ENCODE data around the gene C19orf38.
"Not testable (repeated sequence)": the region's sequence is repeated elsewhere in the genome, so short reads cannot be mapped to it uniquely, and the experiment has no call there.

Gene C19orf38

DNA sequence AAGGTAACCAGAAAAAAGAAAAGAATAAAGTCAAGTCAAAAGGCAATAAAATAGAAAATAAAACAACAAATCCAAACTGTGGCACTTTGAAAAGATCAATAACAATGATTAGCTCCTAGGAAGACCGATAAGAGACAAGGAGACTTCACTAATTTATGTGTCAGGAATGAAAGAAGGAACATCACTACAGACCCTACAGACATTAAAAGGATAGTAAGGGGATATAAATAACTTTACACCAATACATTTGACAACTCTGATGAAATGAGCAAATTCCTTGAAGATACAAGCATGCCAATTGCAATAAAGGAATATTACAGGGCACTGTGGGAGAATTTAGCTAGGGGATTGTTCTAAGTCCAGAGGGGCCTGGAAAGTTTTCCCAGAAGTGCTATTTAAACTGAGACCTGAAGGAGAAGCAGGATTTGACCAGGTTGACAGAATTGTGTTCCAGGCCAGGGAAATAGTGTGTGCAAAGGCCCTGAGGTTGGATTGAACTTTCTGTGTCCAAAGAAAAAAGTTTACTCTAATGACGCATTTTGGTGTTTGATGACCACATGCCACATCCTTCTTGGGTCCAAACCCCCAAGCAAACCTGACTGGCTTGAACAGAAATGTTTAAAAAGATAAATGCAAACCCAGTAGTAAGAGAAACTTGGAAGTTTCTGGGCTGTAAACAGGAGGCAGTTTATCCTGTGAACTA is 1.6 kb upstream of the C19orf38 start:
- in situ Hi-C loops (cut with MboI; ENCODE audit: low sequenced_read_pairs): no loop called here

DNA sequence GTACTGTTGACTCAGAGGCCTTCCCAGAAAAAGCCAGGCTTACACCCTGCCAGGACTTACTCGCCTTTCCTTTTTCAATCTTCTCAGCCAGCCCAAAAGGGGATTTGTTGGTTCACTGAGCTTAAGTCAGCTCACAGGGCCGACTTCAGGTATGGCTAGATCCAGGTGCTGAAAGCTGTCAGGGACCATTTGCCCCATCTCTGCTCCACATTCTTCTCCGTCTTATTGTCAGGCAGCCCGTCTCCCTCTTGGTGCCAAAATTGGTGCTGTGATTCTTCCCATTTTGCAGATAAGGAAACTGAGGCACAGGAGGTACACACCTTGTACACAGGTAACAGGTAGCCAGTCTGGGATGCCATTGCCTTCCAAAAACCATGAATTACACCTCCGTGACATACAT is 2.4 kb downstream of the C19orf38 start:
- in situ Hi-C loops (cut with MboI; ENCODE audit: low sequenced_read_pairs): no loop called here

DNA sequence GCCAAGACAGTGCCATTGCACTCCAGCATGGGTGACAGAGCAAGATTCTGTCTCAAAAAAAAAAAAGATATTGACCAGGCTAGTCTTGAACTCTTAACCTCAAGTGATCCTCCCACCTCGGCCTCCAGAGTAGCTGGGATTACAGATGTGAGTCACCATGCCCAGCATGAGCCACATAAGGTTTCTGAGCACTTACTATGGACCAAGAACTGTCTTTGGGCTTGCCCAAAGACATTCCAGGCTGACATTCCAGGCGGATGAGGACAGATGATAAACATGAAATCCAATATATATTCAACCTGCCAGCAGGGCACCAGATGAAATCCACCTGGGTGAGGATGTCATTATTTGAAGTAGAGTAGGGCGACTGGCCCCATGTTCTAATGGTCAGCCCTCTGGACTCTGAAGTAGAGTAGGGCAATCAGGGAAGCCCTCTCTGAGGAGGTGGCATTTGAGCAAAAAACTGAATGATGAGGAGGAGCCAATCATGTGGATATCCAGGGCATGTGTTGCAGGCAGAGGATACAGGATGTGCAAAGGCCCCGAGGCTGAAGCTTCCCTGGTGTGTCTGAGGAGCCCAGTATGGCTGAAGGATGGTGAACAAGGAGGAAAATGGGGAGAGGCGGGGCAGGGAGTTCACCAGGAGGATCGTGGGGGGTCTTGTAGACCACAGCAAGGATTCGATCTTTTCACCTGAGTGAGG is 4.0 kb downstream of the C19orf38 start:
- in situ Hi-C loops (cut with MboI; ENCODE audit: low sequenced_read_pairs): no loop called here

DNA sequence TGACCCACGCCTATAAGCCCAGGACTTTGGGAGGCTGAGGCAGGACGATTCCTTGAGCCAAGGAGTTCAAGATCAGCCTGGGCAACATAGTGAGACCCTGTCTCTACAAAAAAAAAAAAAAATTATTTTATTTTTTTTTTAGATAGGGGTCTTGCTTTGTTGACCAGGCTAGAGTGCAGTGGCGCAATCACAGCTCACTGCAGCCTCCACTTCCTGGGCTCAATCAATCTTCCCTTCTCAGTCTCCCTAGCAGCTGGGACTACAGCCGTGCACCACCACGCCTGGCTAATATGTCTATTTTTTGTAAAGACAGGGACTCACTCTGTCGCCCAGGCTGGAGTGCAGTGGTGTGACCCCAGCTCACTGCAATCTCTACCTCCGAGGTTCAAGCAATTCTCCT is 4.7 kb downstream of the C19orf38 start:
- in situ Hi-C loops (cut with MboI; ENCODE audit: low sequenced_read_pairs): no loop called here

DNA sequence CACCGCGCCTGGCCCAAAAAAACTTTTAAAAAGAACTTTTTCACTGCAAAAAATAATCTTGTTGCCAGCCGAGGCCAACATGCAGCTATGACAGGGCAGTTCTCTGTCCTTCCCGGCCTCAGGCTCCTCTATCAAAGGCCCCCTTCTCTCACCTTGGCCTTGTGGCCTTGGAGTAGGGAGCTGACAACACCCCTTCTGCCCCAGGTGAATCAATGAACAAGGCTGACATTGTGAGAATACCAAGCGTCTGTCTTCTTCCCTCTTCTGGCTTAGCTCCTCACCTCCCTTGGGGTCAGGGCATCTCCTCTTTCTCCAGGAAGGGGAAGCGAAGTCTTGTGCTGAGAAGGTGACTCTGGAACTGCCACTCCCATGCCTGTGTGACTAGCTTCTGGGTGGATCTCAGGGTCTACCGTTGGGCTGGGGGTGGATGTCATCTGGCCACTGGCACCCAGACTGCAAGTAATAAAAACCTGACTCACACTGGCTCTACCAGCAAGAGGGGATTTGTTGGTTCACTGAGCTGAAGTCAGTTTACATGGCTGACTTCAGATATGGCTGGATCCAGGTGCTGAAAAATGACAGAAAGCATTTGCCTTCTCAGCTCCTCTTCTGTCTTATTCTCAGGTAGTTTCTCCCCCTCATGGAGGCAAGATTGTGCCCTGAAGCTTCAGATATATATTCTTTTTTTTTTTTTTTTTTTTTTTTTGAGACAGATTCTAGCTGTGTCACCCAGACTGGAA is 6.3 kb downstream of the C19orf38 start:
- in situ Hi-C loops (cut with MboI; ENCODE audit: low sequenced_read_pairs): no loop called here

DNA sequence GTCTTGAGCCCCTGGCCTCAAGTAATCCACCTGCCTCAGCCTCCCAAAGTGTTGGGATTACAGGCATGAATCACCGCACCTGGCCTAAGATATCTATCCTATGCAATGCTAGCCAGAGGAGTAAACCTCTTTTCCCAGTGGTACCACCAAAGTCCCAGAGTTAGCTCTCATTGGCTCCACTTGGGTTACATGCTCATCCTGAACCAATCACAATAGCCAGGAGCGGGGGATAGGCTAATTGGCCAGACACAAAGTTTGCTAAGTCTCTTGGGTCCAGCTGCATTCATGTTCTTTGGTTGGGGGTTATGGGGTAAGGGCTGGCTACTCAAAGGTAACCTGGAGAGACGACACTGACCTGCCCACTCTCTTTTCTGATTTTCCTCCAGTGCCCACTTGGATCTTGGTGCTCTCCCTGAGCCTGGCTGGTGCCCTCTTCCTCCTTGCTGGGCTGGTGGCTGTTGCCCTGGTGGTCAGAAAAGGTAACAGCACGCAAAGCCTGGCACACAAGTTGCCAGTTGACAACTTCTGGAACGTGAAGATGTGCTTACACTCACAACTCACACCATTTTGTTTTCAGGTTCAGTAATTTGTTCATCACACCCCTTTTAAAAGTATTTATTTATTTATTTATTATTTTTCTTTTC is 7.8 kb downstream of the C19orf38 start:
- in situ Hi-C loops (cut with MboI; ENCODE audit: low sequenced_read_pairs): no loop called here

DNA sequence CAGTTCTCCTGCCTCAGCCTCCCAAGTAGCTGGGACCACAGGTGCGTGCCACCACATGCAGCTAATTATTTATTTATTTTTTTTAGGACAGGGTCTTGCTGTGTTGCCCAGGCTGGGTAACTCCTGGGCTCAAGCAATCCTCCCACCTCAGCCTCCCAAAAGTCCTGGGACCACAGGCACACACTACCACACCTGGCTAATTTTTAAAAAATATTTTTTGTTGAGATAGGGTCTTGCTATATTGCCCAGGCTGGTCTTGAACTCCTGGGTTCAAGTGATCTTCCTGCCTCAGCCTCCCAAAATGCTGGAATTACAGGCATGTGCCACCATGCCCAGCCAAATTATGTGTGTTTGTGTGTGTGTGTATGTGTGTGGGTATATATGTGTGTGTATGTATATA is 8.7 kb downstream of the C19orf38 start:
- in situ Hi-C loops (cut with MboI; ENCODE audit: low sequenced_read_pairs): not testable (repeated sequence)

DNA sequence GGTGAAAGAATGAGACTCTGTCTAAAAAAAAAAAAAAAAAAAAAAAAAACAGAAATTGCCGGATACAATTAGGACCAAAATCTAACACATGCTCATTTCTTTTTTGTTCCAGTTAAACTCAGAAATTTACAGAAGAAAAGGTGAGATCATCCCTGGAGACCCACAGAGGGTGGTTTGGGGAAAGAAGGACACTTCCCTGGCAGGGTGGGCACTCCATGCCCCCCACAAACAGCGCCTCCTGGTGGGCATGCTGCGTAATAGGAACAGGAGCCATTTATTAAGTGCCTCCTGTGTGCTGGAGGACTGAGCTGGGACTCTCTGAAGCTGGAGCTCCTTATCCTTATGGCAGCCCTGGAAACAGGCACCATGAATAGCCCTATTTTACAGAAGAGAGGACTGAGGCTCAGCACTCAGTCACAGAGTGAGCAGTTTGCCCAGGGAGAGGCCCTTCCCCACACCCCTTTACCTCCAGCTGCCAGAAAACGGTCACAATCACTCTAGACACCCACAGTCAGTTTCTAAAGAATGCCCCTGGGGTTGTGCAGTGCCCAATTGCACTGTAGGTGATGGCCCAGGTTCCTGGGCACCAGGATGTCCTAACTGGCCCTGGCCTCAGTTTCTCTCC is 10.1 kb downstream of the C19orf38 start:
- in situ Hi-C loops (cut with MboI; ENCODE audit: low sequenced_read_pairs): no loop called here

DNA sequence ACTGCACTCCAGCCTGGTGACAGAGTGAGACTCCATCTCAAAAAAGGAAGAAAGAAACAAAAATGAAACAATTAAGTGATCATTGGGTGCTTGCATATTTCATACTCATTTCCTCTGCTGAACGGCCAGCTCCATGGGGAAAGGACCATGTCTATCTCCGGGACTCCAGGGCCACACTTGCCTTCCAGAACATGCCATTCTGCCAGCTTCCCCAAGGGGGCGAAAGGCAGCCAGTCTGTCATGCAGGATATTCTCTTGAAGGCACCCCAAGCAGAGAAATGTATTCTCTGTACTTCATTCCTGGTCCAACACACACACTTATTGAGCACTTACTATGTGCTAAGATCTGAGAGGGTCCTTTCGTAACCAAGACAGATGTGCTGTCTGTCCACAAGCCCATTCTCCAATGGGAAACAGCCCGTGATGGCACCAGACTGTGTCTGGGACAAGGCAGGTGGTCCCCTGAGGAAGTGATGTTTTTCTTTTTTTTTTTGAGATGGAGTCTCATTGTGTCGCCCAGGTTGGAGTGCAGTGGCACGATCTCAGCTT is 13.0 kb downstream of the C19orf38 start:
- in situ Hi-C loops (cut with MboI; ENCODE audit: low sequenced_read_pairs): no loop called here

DNA sequence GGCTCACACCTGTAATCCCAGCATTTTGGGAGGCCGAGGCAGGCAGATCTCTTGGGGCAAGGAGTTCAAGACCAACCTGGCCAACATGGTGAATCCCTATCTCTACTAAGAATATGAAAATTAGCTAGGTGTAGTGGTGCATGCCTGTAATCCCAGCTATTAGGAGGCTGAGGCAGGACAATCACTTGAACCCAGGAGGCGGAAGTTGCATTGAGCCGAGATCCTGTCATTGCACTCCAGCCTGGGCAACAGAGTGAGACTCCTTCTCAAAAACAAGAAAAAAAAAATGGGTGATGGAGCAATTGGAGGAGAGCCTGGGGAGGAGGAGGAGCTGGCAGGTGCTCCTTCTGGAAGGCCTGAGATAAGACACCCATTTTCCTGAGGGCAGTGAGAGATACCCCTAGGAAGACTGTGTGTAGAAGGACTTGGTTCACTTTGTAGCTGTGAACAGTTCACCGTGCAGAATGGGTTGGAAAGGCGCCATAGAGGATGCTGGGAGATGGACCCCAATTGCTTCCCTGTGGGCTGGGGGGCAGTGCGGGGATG is 14.4 kb downstream of the C19orf38 start:
- in situ Hi-C loops (cut with MboI; ENCODE audit: low sequenced_read_pairs): no loop called here

DNA sequence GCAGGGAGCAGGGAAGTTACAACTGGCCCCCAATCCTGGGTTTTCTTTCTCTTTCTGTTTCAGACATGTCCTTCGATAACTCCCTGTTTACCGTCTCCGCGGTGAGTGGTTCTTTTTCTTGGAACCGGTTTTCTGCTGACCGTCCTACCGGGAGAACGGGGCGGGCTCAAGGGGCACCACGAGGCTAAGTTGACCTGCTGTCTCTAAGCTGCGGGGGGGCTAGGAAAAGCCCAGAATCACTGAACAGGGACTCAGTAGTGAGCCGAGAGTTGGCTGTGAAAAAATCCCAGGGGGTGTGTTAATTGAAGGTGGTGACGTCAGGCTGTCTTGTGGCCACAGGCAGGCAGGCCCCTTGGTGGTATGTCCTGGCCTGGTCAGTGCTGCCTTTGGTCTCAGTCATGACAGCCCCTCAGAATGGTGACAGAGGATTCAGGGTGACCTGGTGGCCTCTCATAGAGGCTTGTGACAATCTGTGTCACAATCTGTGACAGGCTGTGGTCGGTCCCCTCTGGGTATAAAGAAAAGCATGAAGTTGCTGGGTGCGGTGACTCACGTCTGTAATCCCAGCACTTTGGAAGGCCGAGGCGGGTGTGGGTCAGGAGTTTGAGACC is 15.0 kb downstream of the C19orf38 start:
- in situ Hi-C loops (cut with MboI; ENCODE audit: low sequenced_read_pairs): no loop called here

DNA sequence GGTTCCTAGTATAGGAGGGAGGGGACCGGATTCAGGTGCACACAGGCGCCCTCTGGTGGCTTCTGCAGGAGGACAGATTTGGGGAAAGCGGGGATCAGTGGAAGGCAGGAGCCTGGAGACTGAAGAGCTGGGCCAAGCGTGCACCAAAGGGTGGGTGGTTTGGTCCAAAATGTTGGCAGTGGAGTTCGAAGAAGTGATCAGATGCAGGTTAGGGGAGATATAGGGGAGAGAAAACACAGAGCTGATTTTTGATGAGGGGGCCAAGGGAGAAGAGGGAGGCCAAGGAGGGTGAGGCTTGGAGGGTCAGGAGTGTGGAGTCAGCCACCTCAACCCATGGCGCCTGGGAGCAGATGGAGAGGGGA is 16.3 kb downstream of the C19orf38 start:
- in situ Hi-C loops (cut with MboI; ENCODE audit: low sequenced_read_pairs): no loop called here

DNA sequence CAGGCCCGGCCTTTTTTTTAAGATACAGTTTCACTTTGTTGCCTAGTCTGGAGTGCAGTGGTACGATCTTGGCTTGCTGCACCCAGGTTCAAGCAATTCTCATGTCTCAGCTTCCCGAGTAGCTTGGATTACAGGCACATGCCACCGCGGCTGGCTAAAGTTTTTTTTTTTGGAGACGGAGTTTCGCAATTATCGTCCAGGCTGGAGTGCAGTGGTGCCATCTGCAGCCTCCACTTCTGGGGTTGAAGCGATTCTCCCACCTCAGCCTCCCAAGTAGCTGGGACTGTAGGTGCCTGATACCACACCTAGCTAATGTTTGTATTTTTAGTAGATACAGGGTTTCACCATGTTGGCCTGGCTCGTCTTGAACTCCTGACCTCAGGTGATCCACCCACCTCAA is 18.3 kb downstream of the C19orf38 start:
- in situ Hi-C loops (cut with MboI; ENCODE audit: low sequenced_read_pairs): no loop called here

DNA sequence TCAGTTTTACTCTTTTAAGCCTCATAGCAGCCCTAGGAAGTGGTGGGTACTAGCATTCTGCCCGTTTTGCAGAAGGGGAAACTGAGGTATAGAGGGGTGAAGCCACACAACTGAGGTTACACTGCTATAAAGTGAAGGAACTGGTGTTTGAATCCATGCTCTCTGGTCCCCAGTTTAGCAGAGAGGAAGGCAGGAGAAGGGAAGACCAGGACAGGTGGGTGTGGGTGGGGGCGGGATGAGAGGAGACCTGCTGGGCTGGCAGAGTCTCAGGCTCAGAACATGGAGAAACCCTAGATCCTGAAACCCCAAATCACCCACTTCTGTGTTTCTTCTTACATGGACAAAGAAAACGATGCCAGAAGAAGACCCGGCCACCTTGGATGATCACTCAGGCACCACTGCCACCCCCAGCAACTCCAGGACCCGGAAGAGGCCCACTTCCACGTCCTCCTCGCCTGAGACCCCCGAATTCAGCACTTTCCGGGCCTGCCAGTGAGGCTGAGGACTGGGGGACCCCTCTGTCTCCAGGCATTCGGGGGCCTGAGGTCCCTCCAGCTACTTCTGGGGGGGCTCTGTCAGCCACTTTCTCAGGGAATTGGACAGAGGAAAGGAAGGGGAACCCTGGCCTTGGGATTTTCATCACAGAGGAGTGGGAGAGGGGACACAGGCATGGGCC is 20.8 kb downstream of the C19orf38 start:
- in situ Hi-C loops (cut with MboI; ENCODE audit: low sequenced_read_pairs): no loop called here

DNA sequence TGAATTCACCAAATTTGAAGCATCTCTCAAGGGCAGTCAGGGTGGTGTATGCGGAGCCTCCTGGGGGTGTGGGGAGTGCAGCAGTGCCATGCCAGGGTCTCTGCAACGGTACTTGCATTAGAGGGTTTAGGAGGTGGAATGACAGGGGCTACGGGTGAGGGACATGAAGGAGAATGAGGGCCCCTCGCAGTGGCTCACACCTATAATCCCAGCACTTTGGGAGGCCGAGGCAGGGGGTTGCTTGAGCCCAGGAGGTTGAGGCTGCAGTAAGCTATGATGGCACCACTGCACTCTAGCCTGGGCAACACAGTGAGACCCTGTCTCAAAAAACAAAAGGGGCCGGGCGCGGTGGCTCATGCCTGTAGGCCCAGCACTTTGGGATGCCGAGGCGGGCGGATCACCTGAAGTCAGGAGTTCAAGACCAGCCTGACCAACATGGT is 21.7 kb downstream of the C19orf38 start:
- in situ Hi-C loops (cut with MboI; ENCODE audit: low sequenced_read_pairs): not testable (repeated sequence)

DNA sequence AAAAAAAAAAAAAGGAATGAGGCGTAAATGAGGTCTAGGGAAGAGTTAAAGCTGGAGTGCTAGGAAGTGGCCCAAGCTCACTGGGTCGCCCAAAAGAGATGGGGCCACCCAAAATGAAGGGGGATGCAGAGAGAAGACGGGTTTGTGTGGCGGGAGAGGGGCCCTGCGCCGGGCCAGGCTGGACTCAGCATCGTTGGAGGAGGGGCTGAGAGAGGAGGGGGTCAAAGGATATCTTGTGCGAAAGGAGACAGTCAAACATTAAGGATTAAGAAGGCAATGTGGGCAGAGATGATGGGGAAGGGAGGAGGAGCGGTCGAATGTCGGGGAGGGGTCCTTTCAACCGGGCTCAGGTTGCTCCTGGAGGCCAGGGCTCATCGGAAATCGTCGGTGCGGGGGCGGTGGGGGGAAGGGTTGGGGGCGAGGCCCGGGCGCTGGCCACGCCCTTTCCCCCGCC is 22.3 kb downstream of the C19orf38 start:
- in situ Hi-C loops (cut with MboI; ENCODE audit: low sequenced_read_pairs): no loop called here

DNA sequence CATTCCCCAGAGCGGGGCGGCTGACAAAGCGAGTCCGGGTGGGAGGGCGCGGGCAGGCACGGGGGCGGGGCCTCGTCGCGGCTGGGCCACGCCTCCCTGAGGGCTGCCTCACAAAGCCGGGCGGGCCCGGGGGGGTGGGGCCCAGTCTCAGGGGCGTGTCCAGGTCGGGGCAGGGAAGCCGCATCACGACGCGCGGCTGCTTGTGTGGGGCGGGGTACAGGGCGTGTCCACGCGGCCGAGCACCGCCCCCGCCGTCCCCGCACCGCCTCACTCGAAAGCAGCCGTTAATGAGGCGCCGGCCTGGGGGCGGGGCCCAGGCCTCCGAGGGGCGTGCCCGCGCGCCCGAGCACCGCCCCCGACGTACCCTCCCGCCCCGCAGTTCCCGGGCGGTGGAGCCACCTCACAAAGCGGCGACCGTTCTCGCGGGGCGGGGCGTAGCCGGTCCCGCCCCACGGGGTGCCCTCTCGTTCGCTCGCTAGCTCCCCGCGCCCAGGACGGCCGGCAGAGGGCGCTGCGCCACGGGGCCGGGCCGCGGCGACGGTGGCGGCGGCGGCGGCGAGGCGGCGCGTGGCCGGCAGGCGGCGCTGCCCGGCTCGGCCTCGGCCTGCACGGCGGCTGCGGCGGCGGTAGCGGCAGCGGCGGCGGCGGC is 22.9 kb downstream of the C19orf38 start, which contains the start of gene CARM1:
Gene CARM1 (plus strand): TSS at position 599 of the 649 bp plus-strand sequence. CDS start 150 bp downstream, outside the sequence.
- in situ Hi-C loops (cut with MboI; ENCODE audit: low sequenced_read_pairs): no loop called here

DNA sequence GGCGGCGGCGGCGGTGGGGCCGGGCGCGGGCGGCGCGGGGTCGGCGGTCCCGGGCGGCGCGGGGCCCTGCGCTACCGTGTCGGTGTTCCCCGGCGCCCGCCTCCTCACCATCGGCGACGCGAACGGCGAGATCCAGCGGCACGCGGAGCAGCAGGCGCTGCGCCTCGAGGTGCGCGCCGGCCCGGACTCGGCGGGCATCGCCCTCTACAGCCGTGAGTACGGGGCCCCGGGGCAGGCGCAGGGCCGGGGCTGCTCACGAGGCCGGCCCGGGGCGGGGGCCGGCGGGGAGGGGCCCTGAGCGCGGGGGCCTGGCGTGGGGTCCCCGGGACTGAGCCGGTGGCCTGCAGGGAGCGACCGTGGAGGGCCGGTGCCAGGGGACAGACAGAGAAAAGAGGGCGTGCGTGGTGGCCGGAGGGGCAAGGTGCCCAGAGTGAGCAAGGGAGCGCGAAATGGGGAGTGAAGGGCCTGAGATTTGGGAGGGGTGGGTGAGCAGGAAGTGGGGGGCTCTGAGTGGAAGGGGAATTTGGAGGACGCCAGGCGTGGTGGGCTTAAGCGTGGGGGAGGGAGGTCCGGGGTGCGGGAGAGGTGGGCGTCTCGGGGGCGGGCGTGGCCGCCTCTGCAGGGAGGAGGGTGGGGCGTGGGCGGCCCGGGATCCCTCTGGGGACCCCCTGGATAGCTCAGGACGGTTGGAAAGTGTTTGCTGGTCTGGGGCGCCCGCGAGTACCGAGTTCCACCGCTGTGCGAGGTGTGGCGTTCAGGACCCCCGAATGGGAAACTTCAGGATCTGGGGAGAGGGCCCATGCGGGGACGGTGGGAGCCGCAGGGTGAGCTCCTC is 23.7 kb downstream of the C19orf38 start:
- in situ Hi-C loops (cut with MboI; ENCODE audit: low sequenced_read_pairs): no loop called here
